HepG2 (cell line): Measurements from ENCODE around the gene BCL2L1. TPM values are rescaled to one million over a fixed set of nuclear protein-coding genes. Genes with fewer than 3 reads are reported as not detected.

Source experiments
- E2F1 ChIP-seq: sonication (generic); formaldehyde crosslinking; IDR thresholded peaks from 2 replicates; pipeline ENCODE4 v1.5.0; 2020; ENCODE audit warnings: missing genetic modification reagents
- ELF1 ChIP-seq: sonication (generic); formaldehyde crosslinking; IDR thresholded peaks from 2 replicates; pipeline ENCODE4 v1.4.0; 2020; ENCODE audit warnings: missing genetic modification reagents
- FOXO4 ChIP-seq: sonication (generic); formaldehyde crosslinking; conservative IDR thresholded peaks from 2 replicates; pipeline ENCODE4 v1.8.1; 2023; ENCODE audit warnings: missing genetic modification reagents
- HCFC1 ChIP-seq: fragments of 150-350 bp; IDR thresholded peaks from 2 replicates; pipeline ENCODE4 v1.6.1; 2014; ENCODE audit warnings: low read depth, low read length
- HMGA1 ChIP-seq: sonication (generic); formaldehyde crosslinking; conservative IDR thresholded peaks from 2 replicates; pipeline ENCODE4 v1.4.0; 2020; ENCODE audit warnings: missing genetic modification reagents
- HNRNPLL ChIP-seq: fragments of 200-400 bp; formaldehyde crosslinking; IDR thresholded peaks from 2 replicates; pipeline ENCODE4 v1.6.1; 2017; ENCODE audit warnings: mild to moderate bottlenecking, low read depth, low read length; ENCODE audit not compliant: poor library complexity, severe bottlenecking
- KDM2A ChIP-seq: sonication (generic); formaldehyde crosslinking; IDR thresholded peaks from 2 replicates; pipeline ENCODE4 v1.4.0; 2020; ENCODE audit warnings: low read depth, missing genetic modification reagents, borderline replicate concordance
- KLF12 ChIP-seq: sonication (generic); formaldehyde crosslinking; IDR thresholded peaks from 2 replicates; pipeline ENCODE4 v1.4.0; 2020; ENCODE audit warnings: missing genetic modification reagents, borderline replicate concordance
- MBNL3 ChIP-seq: fragments of 250-450 bp; sonication (Bioruptor Pico); conservative IDR thresholded peaks from 2 replicates; pipeline ENCODE4 v1.8.0; 2022; ENCODE audit warnings: mild to moderate bottlenecking, inconsistent platforms
- PAWR ChIP-seq: sonication (generic); formaldehyde crosslinking; IDR thresholded peaks from 2 replicates; pipeline ENCODE4 v1.4.0; 2020; ENCODE audit warnings: missing genetic modification reagents, mild to moderate bottlenecking, borderline replicate concordance
- SIN3B ChIP-seq: fragments of 150-350 bp; IDR thresholded peaks from 2 replicates; pipeline ENCODE4 v1.6.1; 2014; ENCODE audit warnings: low read length
- ZBTB42 ChIP-seq: sonication (generic); formaldehyde crosslinking; IDR thresholded peaks from 2 replicates; pipeline ENCODE4 v1.5.0; 2020; ENCODE audit warnings: mild to moderate bottlenecking, missing genetic modification reagents
- ZNF124 ChIP-seq: sonication (generic); formaldehyde crosslinking; IDR thresholded peaks from 2 replicates; pipeline ENCODE4 v1.4.0; 2020; ENCODE audit warnings: missing genetic modification reagents
- ZNF251 ChIP-seq: sonication (generic); formaldehyde crosslinking; IDR thresholded peaks from 2 replicates; pipeline ENCODE4 v1.9.0; 2021; ENCODE audit warnings: mild to moderate bottlenecking, missing genetic modification reagents
- ZNF557 ChIP-seq: sonication (generic); formaldehyde crosslinking; IDR thresholded peaks from 2 replicates; pipeline ENCODE4 v1.4.0; 2020; ENCODE audit warnings: missing genetic modification reagents
- ZNF660 ChIP-seq: sonication (generic); formaldehyde crosslinking; IDR thresholded peaks from 2 replicates; pipeline ENCODE4 v1.5.1; 2020; ENCODE audit warnings: mild to moderate bottlenecking, low read depth, missing genetic modification reagents, borderline replicate concordance
- ZNF7 ChIP-seq: IDR thresholded peaks from 2 replicates; pipeline ENCODE4 v1.6.1; 2016; ENCODE audit warnings: missing biosample characterization, missing genetic modification reagents
- ZNF713 ChIP-seq: sonication (generic); formaldehyde crosslinking; IDR thresholded peaks from 2 replicates; pipeline ENCODE4 v1.4.0; 2020; ENCODE audit warnings: mild to moderate bottlenecking, missing genetic modification reagents
- ZNF761 ChIP-seq: sonication (generic); formaldehyde crosslinking; conservative IDR thresholded peaks from 2 replicates; pipeline ENCODE4 v1.4.0; 2020; ENCODE audit warnings: mild to moderate bottlenecking, missing genetic modification reagents
- ZSCAN21 ChIP-seq: sonication (generic); formaldehyde crosslinking; IDR thresholded peaks from 2 replicates; pipeline ENCODE4 v1.8.0; 2022; ENCODE audit warnings: mild to moderate bottlenecking, missing genetic modification reagents, moderate library complexity, borderline replicate concordance
- polyA plus RNA-seq, 8 experiments: library from polyadenylated mRNA; depleted of rRNA in 3 of 8; stranded (reverse) in 7 of 8; unstranded in 1 of 8; fragments of >200 nt; fragmentation: Illumina TruSeq in 4 of 8; extraction: Trizol in 4 of 8; gene quantifications; 2 replicates each; pipeline versions ENCODE4 v1.2.1 to v1.2.3, GENCODE V29; 2011 to 2016; ENCODE audit warnings: low read depth in 4 of 8, missing spikeins in 1 of 8, mixed read lengths in 1 of 8; ENCODE audit not compliant: insufficient read depth in 1 of 8
- total RNA-seq, 5 experiments: library from RNA; depleted of rRNA; stranded (reverse); fragments of >200 nt; fragmentation: Illumina TruSeq; extraction: Trizol; gene quantifications; 2 replicates each; pipeline ENCODE4 v1.2.3, GENCODE V29; 2016; ENCODE audit warnings: low read depth in 1 of 5
- TF ChIP-seq, protein P1 (sequence below): sonication (generic); formaldehyde crosslinking; IDR thresholded peaks from 2 replicates; pipeline ENCODE4 v1.5.0; 2020; ENCODE audit warnings: missing genetic modification reagents
- TF ChIP-seq, protein P2 (sequence below): sonication (generic); formaldehyde crosslinking; IDR thresholded peaks from 2 replicates; pipeline ENCODE4 v1.5.1; 2020; ENCODE audit warnings: missing genetic modification reagents, mild to moderate bottlenecking, borderline replicate concordance
- TF ChIP-seq, protein P3 (sequence below): sonication (generic); formaldehyde crosslinking; IDR thresholded peaks from 2 replicates; pipeline ENCODE4 v1.4.0; 2020; ENCODE audit warnings: missing genetic modification reagents, mild to moderate bottlenecking, borderline replicate concordance

BCL2L1 gene
- total and polyA plus RNA-seq, 2 of the 13 experiments (the other 11 are each of a cell fraction or from before 2014, with no cell fraction given), result 164 to 258 TPM

DNA sequence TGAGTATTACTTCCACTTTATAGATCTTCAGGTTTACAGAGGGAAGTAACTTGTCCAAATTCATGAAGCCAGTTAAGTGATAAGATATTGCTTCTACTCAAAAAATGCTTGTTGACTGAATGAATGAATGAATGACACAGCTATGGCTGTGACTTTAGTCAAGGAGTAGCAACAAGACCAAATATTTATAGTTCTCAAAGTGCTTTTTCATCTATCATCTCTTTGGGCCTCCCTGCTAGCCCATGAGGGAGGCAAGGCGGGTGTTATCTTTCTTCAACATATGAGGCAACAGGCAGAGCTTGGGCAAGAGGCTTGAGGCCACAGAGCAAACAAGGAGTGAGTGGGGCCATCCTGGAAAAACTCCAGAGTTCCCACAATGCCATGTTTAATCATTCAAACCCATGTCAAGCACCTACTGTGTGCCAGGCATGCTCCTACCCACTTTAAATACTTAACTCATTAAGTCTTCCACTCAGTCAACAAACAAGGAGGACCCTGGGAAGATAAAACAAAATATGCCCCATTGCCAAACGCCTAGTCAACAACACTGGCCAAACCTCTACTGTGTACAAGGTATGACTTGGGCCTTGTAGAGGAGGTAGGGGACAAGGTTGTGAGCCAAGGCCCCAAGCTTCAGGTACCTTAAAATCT lies 15.9 kb downstream of the BCL2L1 start (continued):
- TF ChIP-seq ZNF660 (no peak), ZNF124 (CRISPR knock-in tag) (peak; percentile 87), ZNF713 (CRISPR knock-in tag) (no peak), HCFC1 (no peak), SIN3B (no peak; the same call in 1 of the 2 replicates), E2F1 (no peak), ZNF7 (peak; percentile 77; the same call in 1 of the 2 replicates), ZNF251 (CRISPR knock-in tag) (no peak), HNRNPLL (no peak), HMGA1 (CRISPR knock-in tag) (no peak), ZNF557 (CRISPR knock-in tag) (0 out of 2 replicates have a peak, but pooled peaks have one; percentile 68), ZSCAN21 (CRISPR knock-in tag) (peak; percentile 89), PAWR (CRISPR knock-in tag) (0 out of 2 replicates have a peak, but pooled peaks have one; percentile 73), MBNL3 (CRISPR knock-in tag) (no peak), ZBTB42 (CRISPR knock-in tag) (0 out of 2 replicates have a peak, but pooled peaks have one; percentile 17), ZNF761 (peak; percentile 94), ELF1 (CRISPR knock-in tag) (peak; percentile 65; the same call in 1 of the 2 replicates), KDM2A (peak; percentile 74), KLF12 (CRISPR knock-in tag) (no peak; the same call in 1 of the 2 replicates), FOXO4 (CRISPR knock-in tag) (no peak)
- TF ChIP-seq, protein P1, sequence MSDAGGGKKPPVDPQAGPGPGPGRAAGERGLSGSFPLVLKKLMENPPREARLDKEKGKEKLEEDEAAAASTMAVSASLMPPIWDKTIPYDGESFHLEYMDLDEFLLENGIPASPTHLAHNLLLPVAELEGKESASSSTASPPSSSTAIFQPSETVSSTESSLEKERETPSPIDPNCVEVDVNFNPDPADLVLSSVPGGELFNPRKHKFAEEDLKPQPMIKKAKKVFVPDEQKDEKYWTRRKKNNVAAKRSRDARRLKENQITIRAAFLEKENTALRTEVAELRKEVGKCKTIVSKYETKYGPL, result peak; percentile 81
- TF ChIP-seq, protein P2, sequence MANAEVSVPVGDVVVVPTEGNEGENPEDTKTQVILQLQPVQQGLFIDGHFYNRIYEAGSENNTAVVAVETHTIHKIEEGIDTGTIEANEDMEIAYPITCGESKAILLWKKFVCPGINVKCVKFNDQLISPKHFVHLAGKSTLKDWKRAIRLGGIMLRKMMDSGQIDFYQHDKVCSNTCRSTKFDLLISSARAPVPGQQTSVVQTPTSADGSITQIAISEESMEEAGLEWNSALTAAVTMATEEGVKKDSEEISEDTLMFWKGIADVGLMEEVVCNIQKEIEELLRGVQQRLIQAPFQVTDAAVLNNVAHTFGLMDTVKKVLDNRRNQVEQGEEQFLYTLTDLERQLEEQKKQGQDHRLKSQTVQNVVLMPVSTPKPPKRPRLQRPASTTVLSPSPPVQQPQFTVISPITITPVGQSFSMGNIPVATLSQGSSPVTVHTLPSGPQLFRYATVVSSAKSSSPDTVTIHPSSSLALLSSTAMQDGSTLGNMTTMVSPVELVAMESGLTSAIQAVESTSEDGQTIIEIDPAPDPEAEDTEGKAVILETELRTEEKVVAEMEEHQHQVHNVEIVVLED (CRISPR knock-in tag), result peak; percentile 10; the same call in 1 of the 2 replicates
- TF ChIP-seq, protein P3, sequence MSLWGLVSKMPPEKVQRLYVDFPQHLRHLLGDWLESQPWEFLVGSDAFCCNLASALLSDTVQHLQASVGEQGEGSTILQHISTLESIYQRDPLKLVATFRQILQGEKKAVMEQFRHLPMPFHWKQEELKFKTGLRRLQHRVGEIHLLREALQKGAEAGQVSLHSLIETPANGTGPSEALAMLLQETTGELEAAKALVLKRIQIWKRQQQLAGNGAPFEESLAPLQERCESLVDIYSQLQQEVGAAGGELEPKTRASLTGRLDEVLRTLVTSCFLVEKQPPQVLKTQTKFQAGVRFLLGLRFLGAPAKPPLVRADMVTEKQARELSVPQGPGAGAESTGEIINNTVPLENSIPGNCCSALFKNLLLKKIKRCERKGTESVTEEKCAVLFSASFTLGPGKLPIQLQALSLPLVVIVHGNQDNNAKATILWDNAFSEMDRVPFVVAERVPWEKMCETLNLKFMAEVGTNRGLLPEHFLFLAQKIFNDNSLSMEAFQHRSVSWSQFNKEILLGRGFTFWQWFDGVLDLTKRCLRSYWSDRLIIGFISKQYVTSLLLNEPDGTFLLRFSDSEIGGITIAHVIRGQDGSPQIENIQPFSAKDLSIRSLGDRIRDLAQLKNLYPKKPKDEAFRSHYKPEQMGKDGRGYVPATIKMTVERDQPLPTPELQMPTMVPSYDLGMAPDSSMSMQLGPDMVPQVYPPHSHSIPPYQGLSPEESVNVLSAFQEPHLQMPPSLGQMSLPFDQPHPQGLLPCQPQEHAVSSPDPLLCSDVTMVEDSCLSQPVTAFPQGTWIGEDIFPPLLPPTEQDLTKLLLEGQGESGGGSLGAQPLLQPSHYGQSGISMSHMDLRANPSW (CRISPR knock-in tag), result no peak
